H1 (cell line): Measurements from ENCODE around the gene DDX19B.

Source experiments
- BRCA1 ChIP-seq: IDR thresholded peaks from 2 replicates; pipeline ENCODE4 v1.6.1; 2012; ENCODE audit warnings: low read depth, low read length, improper control_type of control experiment
- CHD1 ChIP-seq: IDR thresholded peaks from 2 replicates; pipeline ENCODE4 v1.6.1; 2012; ENCODE audit warnings: low read depth, low read length, improper control_type of control experiment
- EP300 ChIP-seq, 2 experiments: IDR thresholded peaks; 1 replicate in 1 of 2; 2 replicates in 1 of 2; pipeline ENCODE4 v1.6.1; 2011 to 2012; ENCODE audit warnings: low read depth in 2 of 2, low read length in 2 of 2, mild to moderate bottlenecking in 2 of 2, borderline replicate concordance in 1 of 2, inconsistent platforms in 1 of 2, moderate library complexity in 1 of 2
- RFX5 ChIP-seq: IDR thresholded peaks from 2 replicates; pipeline ENCODE4 v1.6.1; 2011; ENCODE audit warnings: low read depth, low read length, improper control_type of control experiment, borderline replicate concordance
- SIN3A ChIP-seq, 2 experiments: IDR thresholded peaks in 1 of 2; conservative IDR thresholded peaks in 1 of 2; 2 replicates each; pipeline ENCODE4 v1.6.1; 2011 to 2012; ENCODE audit warnings: low read length in 2 of 2, improper control_type of control experiment in 1 of 2, low read depth in 1 of 2, mild to moderate bottlenecking in 1 of 2
- TAF1 ChIP-seq: IDR thresholded peaks from 2 replicates; pipeline ENCODE4 v1.6.1; 2011; ENCODE audit warnings: mild to moderate bottlenecking, low read depth, low read length
- TF ChIP-seq, protein P1 (sequence below), 3 experiments: IDR thresholded peaks; 1 replicate in 2 of 3; 2 replicates in 1 of 3; pipeline versions ENCODE4 v1.5.1 to v1.6.1; 2011; ENCODE audit warnings: low read length in 3 of 3, mild to moderate bottlenecking in 3 of 3, inconsistent platforms in 2 of 3, low read depth in 1 of 3, moderate library complexity in 1 of 3; ENCODE audit not compliant: insufficient read depth in 1 of 3; ENCODE audit errors: control extremely low read depth in 1 of 3
- TF ChIP-seq, protein P2 (sequence below): IDR thresholded peaks from 2 replicates; pipeline ENCODE4 v1.6.1; 2011; ENCODE audit warnings: low read depth, mild to moderate bottlenecking, low read length; ENCODE audit not compliant: insufficient read depth
- TF ChIP-seq, protein P3 (sequence below): IDR thresholded peaks from 2 replicates; pipeline ENCODE4 v1.6.1; 2012; ENCODE audit warnings: inconsistent platforms

DNA sequence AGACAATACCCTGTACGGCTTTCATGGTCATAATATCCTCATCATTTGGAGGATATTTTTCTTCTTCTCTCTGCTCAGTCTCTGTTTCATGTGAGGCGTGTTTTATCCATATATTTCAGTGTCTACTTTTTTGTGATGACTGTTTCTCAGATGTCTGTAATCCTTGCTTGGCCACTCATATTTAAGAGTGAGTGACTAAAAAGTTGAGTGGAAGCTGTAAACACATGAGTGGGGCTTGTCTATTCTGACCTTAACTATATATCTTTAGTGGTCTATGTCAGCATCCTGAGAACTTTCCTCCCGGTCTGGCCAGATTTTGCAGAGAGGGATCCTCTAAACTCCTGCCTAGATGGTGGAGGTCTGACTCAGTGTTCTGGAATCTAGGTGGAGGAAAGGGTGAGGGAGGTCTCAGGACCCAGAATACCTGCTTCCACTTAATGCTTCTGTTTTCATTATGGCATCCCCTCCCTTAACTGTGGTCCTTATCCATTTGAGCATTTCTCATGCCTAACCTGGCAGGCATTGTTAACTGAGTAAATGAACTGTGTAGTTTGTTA, 6.0 kb downstream of the DDX19B start:
- TF ChIP-seq BRCA1 (no peak), TAF1 (no peak), EP300 (IDR thresholded peaks at IDR 0.05; ENCODE audit: borderline replicate concordance in 1 of 2, low read depth in 2 of 2, low read length in 2 of 2) (no peak), SIN3A (conservative IDR thresholded peaks at IDR 0.05 in 1 of 2, IDR thresholded peaks at IDR 0.05 in 1 of 2; ENCODE audit: low read depth in 1 of 2, low read length in 2 of 2) (no peak), RFX5 (no peak), CHD1 (no peak)
- TF ChIP-seq, protein P1, sequence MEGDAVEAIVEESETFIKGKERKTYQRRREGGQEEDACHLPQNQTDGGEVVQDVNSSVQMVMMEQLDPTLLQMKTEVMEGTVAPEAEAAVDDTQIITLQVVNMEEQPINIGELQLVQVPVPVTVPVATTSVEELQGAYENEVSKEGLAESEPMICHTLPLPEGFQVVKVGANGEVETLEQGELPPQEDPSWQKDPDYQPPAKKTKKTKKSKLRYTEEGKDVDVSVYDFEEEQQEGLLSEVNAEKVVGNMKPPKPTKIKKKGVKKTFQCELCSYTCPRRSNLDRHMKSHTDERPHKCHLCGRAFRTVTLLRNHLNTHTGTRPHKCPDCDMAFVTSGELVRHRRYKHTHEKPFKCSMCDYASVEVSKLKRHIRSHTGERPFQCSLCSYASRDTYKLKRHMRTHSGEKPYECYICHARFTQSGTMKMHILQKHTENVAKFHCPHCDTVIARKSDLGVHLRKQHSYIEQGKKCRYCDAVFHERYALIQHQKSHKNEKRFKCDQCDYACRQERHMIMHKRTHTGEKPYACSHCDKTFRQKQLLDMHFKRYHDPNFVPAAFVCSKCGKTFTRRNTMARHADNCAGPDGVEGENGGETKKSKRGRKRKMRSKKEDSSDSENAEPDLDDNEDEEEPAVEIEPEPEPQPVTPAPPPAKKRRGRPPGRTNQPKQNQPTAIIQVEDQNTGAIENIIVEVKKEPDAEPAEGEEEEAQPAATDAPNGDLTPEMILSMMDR (IDR thresholded peaks at IDR 0.05; ENCODE audit: control extremely low read depth in 1 of 3, insufficient read depth in 1 of 3, low read depth in 1 of 3, low read length in 3 of 3), result no peak
- TF ChIP-seq, protein P2, sequence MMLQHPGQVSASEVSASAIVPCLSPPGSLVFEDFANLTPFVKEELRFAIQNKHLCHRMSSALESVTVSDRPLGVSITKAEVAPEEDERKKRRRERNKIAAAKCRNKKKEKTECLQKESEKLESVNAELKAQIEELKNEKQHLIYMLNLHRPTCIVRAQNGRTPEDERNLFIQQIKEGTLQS, result no peak
- TF ChIP-seq, protein P3, sequence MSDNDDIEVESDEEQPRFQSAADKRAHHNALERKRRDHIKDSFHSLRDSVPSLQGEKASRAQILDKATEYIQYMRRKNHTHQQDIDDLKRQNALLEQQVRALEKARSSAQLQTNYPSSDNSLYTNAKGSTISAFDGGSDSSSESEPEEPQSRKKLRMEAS, result no peak
